D721Med (cell line): Measurements from ENCODE around the gene RPP25.
"Not testable (repeated sequence)": the region's sequence is repeated elsewhere in the genome, so short reads cannot be mapped to it uniquely, and the experiment has no call there.

Experiments used
- DNase-seq: peaks from one replicate; pipeline ENCODE4 v3.0.0; 2011; ENCODE audit warnings: low spot score; ENCODE audit not compliant: insufficient read length
- FAIRE-seq: peaks from 2 replicates; lab custom pipeline; 2011; peaks lifted over from hg19 to GRCh38; lab: Jason Lieb, UNC
- TF ChIP-seq, protein P1 (sequence below): IDR thresholded peaks from 2 replicates; pipeline ENCODE4 v1.5.1; 2012; ENCODE audit warnings: mild to moderate bottlenecking, control low read depth; ENCODE audit not compliant: insufficient read depth; ENCODE audit errors: missing control alignments

The RPP25 gene

DNA sequence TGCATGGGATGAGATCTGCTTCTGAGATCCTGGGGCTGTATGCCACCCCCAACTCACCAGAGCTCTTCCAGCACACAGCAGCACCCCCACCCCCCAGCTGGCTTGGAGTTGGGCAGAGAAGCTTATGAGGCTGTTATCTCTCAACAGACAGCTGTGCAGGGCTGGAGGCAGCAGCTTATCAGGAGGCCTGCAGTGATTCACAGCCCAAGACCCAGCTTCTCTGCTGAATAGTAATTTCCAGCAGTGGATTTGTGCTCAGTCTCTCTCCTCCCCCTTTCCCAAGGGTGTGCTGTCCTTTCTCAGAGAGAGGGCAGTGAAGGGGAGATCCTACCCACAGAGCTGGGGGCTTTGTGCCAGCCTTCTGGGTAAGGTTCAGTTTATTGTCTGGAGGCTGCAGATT, 2.1 kb downstream of the RPP25 start:
- FAIRE-seq, result no peak
- TF ChIP-seq, protein P1, sequence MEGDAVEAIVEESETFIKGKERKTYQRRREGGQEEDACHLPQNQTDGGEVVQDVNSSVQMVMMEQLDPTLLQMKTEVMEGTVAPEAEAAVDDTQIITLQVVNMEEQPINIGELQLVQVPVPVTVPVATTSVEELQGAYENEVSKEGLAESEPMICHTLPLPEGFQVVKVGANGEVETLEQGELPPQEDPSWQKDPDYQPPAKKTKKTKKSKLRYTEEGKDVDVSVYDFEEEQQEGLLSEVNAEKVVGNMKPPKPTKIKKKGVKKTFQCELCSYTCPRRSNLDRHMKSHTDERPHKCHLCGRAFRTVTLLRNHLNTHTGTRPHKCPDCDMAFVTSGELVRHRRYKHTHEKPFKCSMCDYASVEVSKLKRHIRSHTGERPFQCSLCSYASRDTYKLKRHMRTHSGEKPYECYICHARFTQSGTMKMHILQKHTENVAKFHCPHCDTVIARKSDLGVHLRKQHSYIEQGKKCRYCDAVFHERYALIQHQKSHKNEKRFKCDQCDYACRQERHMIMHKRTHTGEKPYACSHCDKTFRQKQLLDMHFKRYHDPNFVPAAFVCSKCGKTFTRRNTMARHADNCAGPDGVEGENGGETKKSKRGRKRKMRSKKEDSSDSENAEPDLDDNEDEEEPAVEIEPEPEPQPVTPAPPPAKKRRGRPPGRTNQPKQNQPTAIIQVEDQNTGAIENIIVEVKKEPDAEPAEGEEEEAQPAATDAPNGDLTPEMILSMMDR, result no peak
- no peak for DNase-seq

DNA sequence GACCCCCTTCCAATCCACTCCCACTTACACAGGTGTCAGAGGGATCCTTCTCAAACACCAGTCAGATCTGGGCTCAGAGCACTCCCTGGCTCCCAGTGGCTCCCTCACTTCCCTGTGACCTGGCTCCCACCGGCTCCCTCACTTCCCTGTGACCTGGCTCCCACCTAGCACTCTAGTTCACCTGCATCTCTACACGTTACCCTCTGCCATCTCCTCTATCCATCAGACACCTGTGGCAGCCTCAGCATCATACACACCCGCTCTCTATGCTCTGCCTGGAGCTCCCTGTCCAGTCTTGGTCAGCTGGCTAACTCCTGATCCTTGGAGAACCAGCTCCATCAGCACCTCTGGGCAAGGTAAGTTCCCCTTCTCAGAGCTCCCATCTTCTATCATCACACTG, 5.6 kb downstream of the RPP25 start:
- TF ChIP-seq, protein P1, result no peak
- DNase-seq (no peak), FAIRE-seq (no peak)

DNA sequence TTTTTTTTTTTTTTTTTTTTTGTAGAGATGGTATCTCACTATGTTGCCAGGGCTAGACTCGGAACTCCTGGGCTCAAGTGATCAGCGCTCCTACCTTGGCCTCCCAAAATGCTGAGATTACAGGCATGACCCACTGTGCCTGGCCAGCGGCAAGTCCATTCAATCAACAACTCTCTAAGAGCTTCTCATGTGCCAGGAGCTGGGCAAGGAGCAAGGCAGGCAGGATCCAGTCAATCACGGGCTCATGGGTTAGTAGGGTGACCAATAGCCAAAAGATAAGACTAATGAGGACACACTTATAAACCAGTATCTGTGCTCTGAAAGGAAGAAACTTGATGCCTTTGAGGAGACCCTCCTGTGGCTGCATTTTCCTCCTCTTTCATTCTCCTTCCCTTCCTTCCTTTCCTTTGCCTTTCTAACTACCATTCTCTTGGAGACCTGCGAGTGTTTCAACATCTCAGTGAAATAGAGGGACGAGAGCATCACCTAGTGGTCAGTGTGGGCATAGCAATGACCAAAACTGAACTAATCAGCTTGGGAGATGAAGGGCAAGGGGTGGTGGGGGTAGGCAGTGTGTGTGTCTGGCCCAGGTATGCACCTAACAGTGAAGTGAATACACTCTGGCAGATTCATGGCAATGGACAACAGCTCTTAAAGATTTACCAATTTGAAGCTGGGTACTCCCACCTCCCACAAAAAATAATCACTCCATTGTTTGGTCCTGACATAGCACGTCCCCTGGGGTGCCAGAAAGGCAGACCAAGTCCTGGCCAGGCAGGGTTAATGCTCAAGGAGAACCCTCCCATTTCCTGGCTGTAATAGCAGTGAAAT, 6.3 kb downstream of the RPP25 start:
- no peak for FAIRE-seq
- DNase-seq, result peak; percentile 72
- TF ChIP-seq, protein P1, result peak; percentile 100

DNA sequence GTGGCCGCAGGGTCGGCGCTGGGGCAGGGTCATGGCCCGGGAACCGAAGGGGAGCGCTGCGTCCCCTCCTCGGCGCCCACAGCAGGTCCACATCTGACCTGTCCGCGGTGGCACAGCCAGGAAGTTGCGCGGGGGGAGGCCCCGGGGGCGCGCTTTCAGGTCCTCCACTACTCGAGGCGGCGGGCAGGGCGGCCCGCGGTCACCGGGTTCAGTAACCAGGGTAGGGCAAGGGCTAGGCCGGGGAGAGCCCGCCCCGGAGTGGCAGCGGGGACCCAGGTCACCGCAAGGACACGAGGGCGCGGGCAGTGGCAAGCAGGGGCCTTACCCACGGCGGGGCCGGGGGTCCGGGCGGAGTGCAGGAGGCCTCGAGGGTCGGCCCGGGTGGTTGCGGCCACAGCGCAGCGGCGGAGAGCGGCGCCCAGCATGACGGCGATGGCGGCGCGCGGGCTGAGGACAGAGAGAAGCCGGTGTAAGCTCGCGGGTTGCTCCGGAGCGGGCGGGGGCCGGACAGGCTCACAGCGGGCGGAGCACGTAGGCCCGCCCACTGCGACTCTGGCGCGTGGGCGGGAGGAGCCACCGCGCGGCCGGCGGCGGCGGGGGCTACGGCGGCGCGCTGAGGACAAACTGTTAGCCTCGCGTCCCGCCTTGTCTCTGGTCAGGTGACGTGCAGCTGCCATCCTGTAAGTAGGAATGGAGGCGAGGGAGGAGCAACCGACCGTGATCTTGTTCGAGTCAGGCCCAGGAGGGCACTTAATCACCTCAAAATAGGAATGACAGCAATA, 18.8 kb downstream of the RPP25 start, which contains the start of gene COX5A:
Gene COX5A (minus strand): TSS at position 484 of the 782 bp plus-strand sequence. CDS start 59 bp downstream, at position 425.
- DNase-seq (no peak), FAIRE-seq (no peak)
- TF ChIP-seq, protein P1, result no peak

DNA sequence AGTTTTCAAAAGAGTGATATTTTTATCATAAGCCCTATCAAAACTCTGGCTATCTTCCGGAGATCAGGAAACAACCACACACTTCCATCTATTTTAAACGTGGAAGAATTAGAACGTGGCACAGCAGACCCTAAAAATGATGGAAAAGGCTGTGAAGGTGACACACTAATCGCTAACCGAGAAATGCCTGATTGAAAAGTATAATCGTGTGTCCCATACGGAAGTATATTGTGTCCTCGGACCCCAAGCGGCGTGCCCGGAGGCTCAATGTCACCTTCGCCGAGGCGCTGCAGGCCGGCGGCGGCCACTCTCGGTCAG, 19.3 kb downstream of the RPP25 start:
- FAIRE-seq (no peak), DNase-seq (no peak)
- TF ChIP-seq, protein P1, result no peak

DNA sequence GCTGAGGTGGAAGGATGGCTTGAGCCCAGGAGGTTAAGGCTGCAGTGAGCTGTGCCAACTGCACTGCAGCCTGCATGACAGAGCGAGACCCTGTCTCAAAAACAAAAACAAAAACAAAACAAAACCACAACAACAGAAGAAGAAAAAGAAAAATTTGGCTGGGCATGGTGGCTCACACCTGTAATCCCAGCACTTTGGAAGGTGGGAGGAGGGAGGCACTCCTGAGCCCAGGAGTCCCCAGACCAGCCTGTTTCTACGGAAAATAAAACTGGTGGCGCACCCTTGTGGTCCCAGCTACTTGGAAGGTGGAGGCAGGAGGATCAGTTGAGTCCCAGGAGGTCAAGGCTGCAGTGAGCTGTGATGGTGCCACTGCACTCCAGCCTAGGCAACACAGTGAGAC, 21.4 kb downstream of the RPP25 start:
- FAIRE-seq, DNase-seq: not testable (repeated sequence)
- TF ChIP-seq, protein P1, result peak; percentile 23

DNA sequence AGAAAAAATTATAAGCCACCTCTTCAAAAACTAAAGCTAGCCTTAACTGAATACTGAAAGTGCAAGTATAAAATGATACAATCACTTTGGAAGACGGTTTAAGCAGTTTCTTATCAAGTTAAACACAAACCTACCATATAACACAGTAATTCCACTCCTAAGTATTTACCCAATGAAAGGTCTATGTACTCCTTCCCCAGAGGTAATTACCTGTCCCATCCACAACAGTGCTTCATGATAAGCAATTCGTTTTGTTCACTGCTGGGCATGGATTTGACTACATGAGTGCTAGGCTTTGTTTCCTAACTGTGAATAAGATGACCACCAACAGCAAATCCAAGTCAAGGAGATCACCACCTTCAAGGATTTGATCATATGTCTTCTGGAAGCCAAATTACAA, 23.0 kb downstream of the RPP25 start:
- DNase-seq (no peak), FAIRE-seq (no peak)
- TF ChIP-seq, protein P1, result no peak
